DND-41 (cell line): ENCODE results near the gene CAV3.
A peak's percentile ranks its signal among the peaks of the same experiment; 100 is the strongest.

ENCODE experiments used
- ATAC-seq: fragments of 200-7000 bp; cut with Tn5 transposase; 3 replicates; pipeline ENCODE4 v1.9.1; 2021; ENCODE audit warnings: low read depth; ENCODE audit not compliant: insufficient read depth
- DNase-seq: peaks from one replicate; pipeline ENCODE4 v3.0.0-alpha.2; 2020
- H2AFZ ChIP-seq: 2 replicates; pipeline ENCODE4 v1.6.0; 2012; ENCODE audit warnings: low read depth, low read length
- H3K27ac ChIP-seq: 2 replicates; pipeline ENCODE4 v1.5.1; 2012; ENCODE audit warnings: low read length, inconsistent platforms
- H3K27me3 ChIP-seq: fragments of 200-600 bp; sonication (generic); 2 replicates; pipeline ENCODE4 v1.6.0; 2012; ENCODE audit warnings: low read length, mild to moderate bottlenecking, inconsistent platforms; ENCODE audit not compliant: insufficient read depth, poor library complexity
- H3K36me3 ChIP-seq: 2 replicates; pipeline ENCODE4 v1.5.1; 2012; ENCODE audit warnings: low read length, inconsistent platforms; ENCODE audit not compliant: insufficient read depth
- H3K4me1 ChIP-seq: 2 replicates; pipeline ENCODE4 v1.5.1; 2012; ENCODE audit warnings: mild to moderate bottlenecking, low read length; ENCODE audit not compliant: insufficient read depth
- H3K4me2 ChIP-seq: 2 replicates; pipeline ENCODE4 v1.6.0; 2012; ENCODE audit warnings: mild to moderate bottlenecking, moderate library complexity, low read length, inconsistent platforms; ENCODE audit not compliant: insufficient read depth
- H3K4me3 ChIP-seq, 2 experiments: fragments of 200-600 bp in 1 of 2; shearing (Covaris generic) in 1 of 2; 2 replicates each; pipeline ENCODE4 v1.5.1; 2012 to 2016; ENCODE audit warnings: inconsistent platforms in 2 of 2, low read length in 2 of 2, mild to moderate bottlenecking in 2 of 2, low read depth in 1 of 2, moderate library complexity in 1 of 2
- H3K79me2 ChIP-seq: 2 replicates; pipeline ENCODE4 v1.6.0; 2012; ENCODE audit warnings: low read length, inconsistent platforms; ENCODE audit not compliant: insufficient read depth
- H3K9ac ChIP-seq: 2 replicates; pipeline ENCODE4 v1.6.0; 2012; ENCODE audit warnings: low read depth, mild to moderate bottlenecking, inconsistent platforms, low read length, moderate library complexity
- H3K9me3 ChIP-seq: 2 replicates; pipeline ENCODE4 v1.5.1; 2012; ENCODE audit warnings: low read length, moderate library complexity, mild to moderate bottlenecking, inconsistent platforms; ENCODE audit not compliant: insufficient read depth, severe bottlenecking
- H4K20me1 ChIP-seq: 2 replicates; pipeline ENCODE4 v1.6.0; 2012; ENCODE audit warnings: low read length; ENCODE audit not compliant: insufficient read depth
- EZH2 ChIP-seq: IDR thresholded peaks from 3 replicates; pipeline ENCODE4 v1.6.1; 2012; ENCODE audit warnings: borderline replicate concordance, low read depth, mild to moderate bottlenecking, moderate library complexity, low read length, inconsistent platforms; ENCODE audit not compliant: severe bottlenecking
- TF ChIP-seq, protein P1 (sequence below): IDR thresholded peaks from 2 replicates; pipeline ENCODE4 v1.5.1; 2012; ENCODE audit warnings: borderline replicate concordance, low read length, moderate library complexity, mild to moderate bottlenecking; ENCODE audit not compliant: poor library complexity, severe bottlenecking; ENCODE audit errors: extremely low read depth

CAV3 gene

DNA sequence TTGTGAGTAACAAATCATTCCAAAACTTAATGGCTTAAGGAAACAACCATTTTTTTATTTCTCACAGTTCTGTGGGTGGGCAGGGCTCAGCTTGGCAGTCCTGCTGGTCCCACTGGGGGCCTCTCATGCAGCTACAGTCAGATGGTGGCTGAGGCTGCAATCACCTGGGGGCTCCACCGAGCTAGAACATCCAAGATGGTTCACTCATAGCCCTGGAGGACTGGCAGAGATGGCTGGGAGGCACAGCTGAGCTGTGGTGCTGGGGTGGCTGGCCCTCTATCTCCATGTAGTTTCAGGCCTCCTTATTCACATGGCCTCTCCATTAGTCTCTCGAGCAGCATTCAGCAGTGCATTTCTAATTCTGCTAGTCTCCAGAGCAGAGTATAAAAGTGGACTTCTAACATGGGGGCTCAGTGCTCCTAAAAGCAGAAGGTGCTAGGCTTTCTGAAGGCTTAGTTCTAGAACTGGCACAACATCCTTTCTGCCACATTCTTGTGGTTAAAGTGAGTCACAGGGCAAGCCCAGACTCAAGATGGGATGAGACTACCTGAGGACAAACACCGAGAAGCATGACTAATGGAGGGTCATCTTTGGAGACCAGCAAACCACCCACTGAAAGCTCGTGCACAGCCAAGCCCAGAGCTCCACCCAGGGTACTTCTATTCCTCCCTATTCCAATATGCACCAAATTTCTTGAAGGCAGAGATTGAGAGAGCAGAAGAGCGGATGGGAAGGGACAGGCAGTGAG lies 6.3 kb downstream of the CAV3 start:
- Histone ChIP-seq H3K36me3 (no peaks in the 10 kb centered on the region), H3K4me2 (no peak overlapping the region), H3K79me2 (no peaks in the 10 kb centered on the region), H3K27me3 (peaks cover 3% of the 10 kb centered on the region), H2AFZ (no peak overlapping the region), H3K4me1 (no peaks in the 10 kb centered on the region), H4K20me1 (no peaks in the 10 kb centered on the region; the same call in 1 of the 2 replicates), H3K9me3 (no peaks in the 10 kb centered on the region), H3K9ac (no peak overlapping the region), H3K27ac (no peak overlapping the region), H3K4me3 (no peak overlapping the region)
- DNase-seq: no peak
- peak; percentile 35; the same call in 1 of the 3 replicates for ATAC-seq
- no peak for TF ChIP-seq EZH2
- TF ChIP-seq, protein P1, sequence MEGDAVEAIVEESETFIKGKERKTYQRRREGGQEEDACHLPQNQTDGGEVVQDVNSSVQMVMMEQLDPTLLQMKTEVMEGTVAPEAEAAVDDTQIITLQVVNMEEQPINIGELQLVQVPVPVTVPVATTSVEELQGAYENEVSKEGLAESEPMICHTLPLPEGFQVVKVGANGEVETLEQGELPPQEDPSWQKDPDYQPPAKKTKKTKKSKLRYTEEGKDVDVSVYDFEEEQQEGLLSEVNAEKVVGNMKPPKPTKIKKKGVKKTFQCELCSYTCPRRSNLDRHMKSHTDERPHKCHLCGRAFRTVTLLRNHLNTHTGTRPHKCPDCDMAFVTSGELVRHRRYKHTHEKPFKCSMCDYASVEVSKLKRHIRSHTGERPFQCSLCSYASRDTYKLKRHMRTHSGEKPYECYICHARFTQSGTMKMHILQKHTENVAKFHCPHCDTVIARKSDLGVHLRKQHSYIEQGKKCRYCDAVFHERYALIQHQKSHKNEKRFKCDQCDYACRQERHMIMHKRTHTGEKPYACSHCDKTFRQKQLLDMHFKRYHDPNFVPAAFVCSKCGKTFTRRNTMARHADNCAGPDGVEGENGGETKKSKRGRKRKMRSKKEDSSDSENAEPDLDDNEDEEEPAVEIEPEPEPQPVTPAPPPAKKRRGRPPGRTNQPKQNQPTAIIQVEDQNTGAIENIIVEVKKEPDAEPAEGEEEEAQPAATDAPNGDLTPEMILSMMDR: no peak

DNA sequence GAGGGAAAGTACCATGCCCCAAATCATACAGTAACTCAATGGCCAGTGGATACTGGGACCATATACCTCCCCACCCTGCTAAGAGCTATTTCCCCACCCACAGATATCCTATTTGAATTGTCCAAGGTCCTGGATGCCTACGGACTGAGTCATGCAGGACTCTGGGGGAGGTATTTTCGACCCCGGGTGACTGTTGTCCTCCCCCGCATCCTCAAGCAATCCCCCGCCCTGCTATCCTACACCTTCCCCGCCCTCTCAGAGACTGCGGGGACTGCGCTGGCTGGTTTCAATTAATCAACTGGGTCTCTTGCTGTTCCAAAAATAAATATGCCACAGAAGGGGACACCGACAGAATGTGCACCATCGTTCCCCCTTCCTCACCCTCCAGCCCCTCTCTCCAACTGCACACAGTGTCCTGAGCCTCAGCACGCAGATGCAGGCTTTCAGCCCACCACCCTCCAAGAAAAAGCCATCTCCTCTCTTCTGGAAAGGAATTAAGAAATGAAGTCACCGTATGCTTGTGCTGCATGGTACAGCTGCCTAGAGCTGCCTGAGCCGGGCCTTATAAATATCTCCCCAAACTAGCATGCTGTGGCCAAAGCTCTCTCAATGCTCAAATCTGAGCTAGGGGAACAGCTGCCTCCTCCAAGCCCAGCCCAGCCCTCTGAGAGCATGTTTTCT lies 8.1 kb downstream of the CAV3 start:
- Histone ChIP-seq H3K4me3 (no peak overlapping the region), H3K9ac (no peak overlapping the region), H3K27me3 (no peaks in the 10 kb centered on the region), H4K20me1 (no peaks in the 10 kb centered on the region; the same call in 1 of the 2 replicates), H3K4me1 (no peaks in the 10 kb centered on the region), H3K9me3 (no peaks in the 10 kb centered on the region), H3K27ac (no peak overlapping the region), H3K79me2 (no peaks in the 10 kb centered on the region), H3K4me2 (no peak overlapping the region), H3K36me3 (no peaks in the 10 kb centered on the region), H2AFZ (no peak overlapping the region)
- ATAC-seq (no peak), DNase-seq (no peak)
- TF ChIP-seq, protein P1: no peak
- no peak for TF ChIP-seq EZH2

DNA sequence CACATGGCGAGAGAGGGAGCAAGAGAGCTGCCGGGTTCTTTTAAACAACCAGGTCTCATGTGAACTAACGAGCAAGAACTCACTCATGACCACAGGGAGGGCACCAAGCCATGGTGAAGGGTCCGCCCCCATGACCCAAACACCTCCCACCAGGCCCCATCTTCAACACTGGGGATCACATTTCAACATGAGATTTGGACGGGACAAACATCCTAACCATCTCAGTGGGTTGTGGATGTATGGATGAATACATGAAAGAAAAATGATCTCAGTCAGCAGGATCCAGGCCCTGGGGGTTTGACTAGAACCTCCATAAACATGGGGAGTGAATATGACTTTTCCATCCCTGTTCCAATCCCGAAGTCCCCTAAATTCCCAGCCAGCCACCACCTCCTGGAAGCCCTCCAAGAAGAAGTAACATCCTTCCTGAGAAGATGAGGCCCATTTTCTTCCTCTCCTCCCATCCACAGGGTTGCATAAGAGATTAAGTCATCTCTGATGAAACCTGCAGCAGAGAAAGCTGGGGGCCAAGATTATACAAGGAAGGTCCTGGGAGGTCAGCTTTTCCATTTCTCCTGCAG lies 9.5 kb downstream of the CAV3 start:
- ATAC-seq: no peak
- Histone ChIP-seq H3K4me3 (no peak overlapping the region), H3K27me3 (no peaks in the 10 kb centered on the region), H3K36me3 (no peaks in the 10 kb centered on the region), H3K4me2 (no peak overlapping the region), H4K20me1 (no peaks in the 10 kb centered on the region; the same call in 1 of the 2 replicates), H3K9me3 (no peaks in the 10 kb centered on the region), H3K9ac (no peak overlapping the region), H3K4me1 (no peaks in the 10 kb centered on the region), H3K79me2 (no peaks in the 10 kb centered on the region), H2AFZ (no peak overlapping the region), H3K27ac (no peak overlapping the region)
- TF ChIP-seq, protein P1: no peak
- TF ChIP-seq EZH2: no peak
- DNase-seq: no peak
